Keratinocyte (primary cell): ENCODE measurements around the gene SULT2B1. TPM values are rescaled to one million over a fixed set of nuclear protein-coding genes. Genes with fewer than 3 reads are reported as not detected.
A peak's percentile ranks its signal among the peaks of the same experiment; 100 is the strongest.

Experiments used
- DNase-seq: peaks from one replicate; pipeline ENCODE4 v3.0.0-alpha.2; 2011; ENCODE audit warnings: low read depth, missing footprints, low spot score
- FAIRE-seq: peaks from 2 replicates; lab custom pipeline; 2011; peaks lifted over from hg19 to GRCh38; lab: Jason Lieb, UNC
- H2AFZ ChIP-seq: 2 replicates; pipeline ENCODE4 v1.6.0; 2012; ENCODE audit warnings: low read length, control low read depth, inconsistent platforms; ENCODE audit not compliant: control insufficient read depth
- H3K27ac ChIP-seq: 2 replicates; pipeline ENCODE4 v1.5.1; 2011; ENCODE audit warnings: low read length; ENCODE audit not compliant: control insufficient read depth, insufficient read depth
- H3K27me3 ChIP-seq: 3 replicates; pipeline ENCODE4 v1.6.0; 2011; ENCODE audit warnings: low read length; ENCODE audit not compliant: control insufficient read depth, insufficient read depth; ENCODE audit errors: extremely low read depth
- H3K36me3 ChIP-seq, 2 experiments: 2 replicates in 1 of 2; 3 replicates in 1 of 2; pipeline ENCODE4 v1.5.1; 2011; ENCODE audit warnings: low read length in 2 of 2, mild to moderate bottlenecking in 1 of 2; ENCODE audit not compliant: control insufficient read depth in 2 of 2, insufficient read depth in 2 of 2; ENCODE audit errors: extremely low read depth in 1 of 2
- H3K4me1 ChIP-seq: 3 replicates; pipeline ENCODE4 v1.5.1; 2011; ENCODE audit warnings: low read length; ENCODE audit not compliant: control insufficient read depth, insufficient read depth; ENCODE audit errors: extremely low read depth
- H3K4me2 ChIP-seq: 3 replicates; pipeline ENCODE4 v1.6.0; 2011; ENCODE audit warnings: low read depth, low read length; ENCODE audit not compliant: control insufficient read depth, insufficient read depth; ENCODE audit errors: extremely low read depth
- H3K4me3 ChIP-seq, 3 experiments: fragments of 200-600 bp in 1 of 3; sonication (generic) in 1 of 3; 2 replicates in 2 of 3; 3 replicates in 1 of 3; pipeline ENCODE4 v1.5.1; 2011 to 2016; ENCODE audit warnings: low read length in 3 of 3, mild to moderate bottlenecking in 3 of 3, control low read depth in 2 of 3, inconsistent platforms in 1 of 3, low read depth in 1 of 3, mixed read lengths in 1 of 3, mixed run types in 1 of 3, moderate library complexity in 1 of 3; ENCODE audit not compliant: control insufficient read depth in 2 of 3, insufficient read depth in 2 of 3; ENCODE audit errors: extremely low read depth in 1 of 3
- H3K79me2 ChIP-seq: 2 replicates; pipeline ENCODE4 v1.6.0; 2012; ENCODE audit warnings: low read length; ENCODE audit not compliant: control insufficient read depth, insufficient read depth
- H3K9ac ChIP-seq: 3 replicates; pipeline ENCODE4 v1.6.0; 2011; ENCODE audit warnings: low read length; ENCODE audit not compliant: control insufficient read depth, insufficient read depth; ENCODE audit errors: extremely low read depth
- H3K9me1 ChIP-seq: 3 replicates; pipeline ENCODE4 v1.6.0; 2011; ENCODE audit warnings: low read length; ENCODE audit not compliant: control insufficient read depth, insufficient read depth; ENCODE audit errors: extremely low read depth
- H3K9me3 ChIP-seq: 2 replicates; pipeline ENCODE4 v1.5.1; 2012; ENCODE audit warnings: low read depth, low read length; ENCODE audit not compliant: control insufficient read depth
- H4K20me1 ChIP-seq: 3 replicates; pipeline ENCODE4 v1.6.0; 2011; ENCODE audit warnings: low read length; ENCODE audit not compliant: control insufficient read depth, insufficient read depth; ENCODE audit errors: extremely low read depth
- EZH2 ChIP-seq: IDR thresholded peaks from one replicate; pipeline ENCODE4 v1.6.1; 2012; ENCODE audit warnings: inconsistent platforms, mild to moderate bottlenecking, low read length, moderate library complexity
- dilution Hi-C: fragments of 300-500 bp; cut with MboI; formaldehyde crosslinking; loops from one replicate; pipeline ENCODE4 v1.7.0; 2020; ENCODE audit warnings: low sequenced_read_pairs; ENCODE audit not compliant: extremely low pct_ligation_motif_present
- polyA plus RNA-seq, 5 experiments: library from polyadenylated mRNA; depleted of rRNA in 3 of 5; stranded (reverse) in 3 of 5; stranded (forward) in 1 of 5; unstranded in 1 of 5; fragments of >200 nt; gene quantifications; 1 replicate in 1 of 5; 2 replicates in 3 of 5; 3 replicates in 1 of 5; pipeline versions ENCODE4 v1.2.1 to v1.2.3, GENCODE V29; 2011 to 2012; ENCODE audit warnings: missing spikeins in 2 of 5, low read depth in 1 of 5, low replicate concordance in 1 of 5
- TF ChIP-seq, protein P1 (sequence below), 3 experiments: IDR thresholded peaks in 1 of 3; conservative IDR thresholded peaks in 1 of 3; optimal IDR thresholded peaks in 1 of 3; 2 replicates in 2 of 3; 3 replicates in 1 of 3; pipeline versions ENCODE3 to v1.5.1; 2011; ENCODE audit warnings: low read length in 3 of 3, mild to moderate bottlenecking in 3 of 3, moderate library complexity in 2 of 3, control low read depth in 1 of 3, inconsistent platforms in 1 of 3; ENCODE audit not compliant: insufficient read depth in 2 of 3; ENCODE audit errors: extremely low read depth in 1 of 3

The SULT2B1 gene
- polyA plus RNA-seq, 1 donor (not counting 4 experiments of a cell fraction or from before 2014, with no cell fraction given) = 6.0 TPM

DNA sequence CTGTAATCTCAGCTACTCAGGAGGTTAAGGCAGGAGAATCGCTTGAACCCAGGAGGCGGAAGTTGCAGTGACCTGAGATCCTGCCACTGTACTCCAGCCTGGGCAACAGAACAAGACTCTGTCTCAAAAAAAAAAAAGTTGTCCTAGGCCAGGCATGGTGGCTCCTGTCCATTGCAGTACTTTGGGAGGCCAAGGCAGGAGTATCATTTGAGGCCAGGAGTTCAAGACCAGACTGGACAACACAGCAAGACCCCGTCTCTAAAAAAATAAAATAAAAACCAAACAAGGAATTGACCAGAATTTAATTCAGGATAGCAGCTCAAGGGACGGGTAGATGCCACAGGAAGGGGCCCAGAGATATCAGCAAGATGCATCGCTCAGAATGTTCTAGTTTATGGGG is 4.9 kb downstream of the SULT2B1 start:
- Histone ChIP-seq H3K79me2 (no peaks in the 10 kb centered on the region), H3K36me3 (no peaks in the 10 kb centered on the region), H3K27ac (no peak overlapping the region), H3K9me1 (no peaks in the 10 kb centered on the region), H3K4me1 (peaks cover 28% of the 10 kb centered on the region), H3K9me3 (no peaks in the 10 kb centered on the region), H4K20me1 (no peaks in the 10 kb centered on the region), H2AFZ (no peak overlapping the region), H3K4me2 (no peak overlapping the region), H3K4me3 (no peak overlapping the region), H3K27me3 (no peaks in the 10 kb centered on the region), H3K9ac (no peak overlapping the region)
- DNase-seq (no peak), FAIRE-seq (no peak)
- TF ChIP-seq, protein P1, sequence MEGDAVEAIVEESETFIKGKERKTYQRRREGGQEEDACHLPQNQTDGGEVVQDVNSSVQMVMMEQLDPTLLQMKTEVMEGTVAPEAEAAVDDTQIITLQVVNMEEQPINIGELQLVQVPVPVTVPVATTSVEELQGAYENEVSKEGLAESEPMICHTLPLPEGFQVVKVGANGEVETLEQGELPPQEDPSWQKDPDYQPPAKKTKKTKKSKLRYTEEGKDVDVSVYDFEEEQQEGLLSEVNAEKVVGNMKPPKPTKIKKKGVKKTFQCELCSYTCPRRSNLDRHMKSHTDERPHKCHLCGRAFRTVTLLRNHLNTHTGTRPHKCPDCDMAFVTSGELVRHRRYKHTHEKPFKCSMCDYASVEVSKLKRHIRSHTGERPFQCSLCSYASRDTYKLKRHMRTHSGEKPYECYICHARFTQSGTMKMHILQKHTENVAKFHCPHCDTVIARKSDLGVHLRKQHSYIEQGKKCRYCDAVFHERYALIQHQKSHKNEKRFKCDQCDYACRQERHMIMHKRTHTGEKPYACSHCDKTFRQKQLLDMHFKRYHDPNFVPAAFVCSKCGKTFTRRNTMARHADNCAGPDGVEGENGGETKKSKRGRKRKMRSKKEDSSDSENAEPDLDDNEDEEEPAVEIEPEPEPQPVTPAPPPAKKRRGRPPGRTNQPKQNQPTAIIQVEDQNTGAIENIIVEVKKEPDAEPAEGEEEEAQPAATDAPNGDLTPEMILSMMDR (optimal IDR thresholded peaks at IDR 0.05 in 1 of 3, IDR thresholded peaks at IDR 0.05 in 1 of 3, conservative IDR thresholded peaks at IDR 0.05 in 1 of 3; ENCODE audit: extremely low read depth in 1 of 3, insufficient read depth in 2 of 3, low read length in 3 of 3) = no peak
- TF ChIP-seq EZH2 = no peak
- dilution Hi-C loops = no loop called here

DNA sequence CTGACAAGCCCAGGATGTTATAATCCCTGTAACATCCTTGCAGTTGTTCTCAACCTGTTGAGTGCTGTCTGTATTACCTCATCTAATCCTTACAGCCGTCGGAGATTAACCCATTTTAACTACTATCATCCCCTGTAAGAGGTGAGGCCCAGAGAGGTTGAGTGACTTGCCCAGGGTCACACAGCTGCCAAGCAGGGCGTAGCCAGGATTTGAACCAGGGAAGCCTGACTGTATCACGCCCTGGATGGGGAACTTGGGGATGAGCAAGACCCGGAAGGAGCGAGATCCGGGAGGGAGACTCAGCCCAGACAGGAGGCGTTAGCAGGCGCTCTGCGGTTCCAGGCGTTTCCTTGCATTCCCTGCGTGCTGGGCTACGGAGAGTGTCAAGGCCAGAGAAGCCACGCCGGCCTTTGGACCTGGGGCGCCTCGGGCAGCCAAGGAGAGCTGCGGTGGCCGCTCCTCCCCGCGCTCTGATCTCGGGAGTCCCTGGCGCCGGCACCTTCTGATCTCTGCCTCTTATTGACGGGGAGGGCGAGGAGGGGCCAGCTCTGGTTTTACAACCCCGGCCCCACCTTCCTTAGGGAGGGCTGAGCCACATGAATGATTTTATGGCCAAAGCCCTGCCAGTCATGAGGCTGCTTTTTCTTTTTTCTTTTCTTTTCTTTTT is 6.2 kb downstream of the SULT2B1 start:
- peak overlapping the region; percentile 19 for H3K9ac ChIP-seq
- DNase-seq = peak; percentile 49
- no peaks in the 10 kb centered on the region for H4K20me1 ChIP-seq
- H3K27ac ChIP-seq = no peak overlapping the region
- H3K4me2 ChIP-seq = peak overlapping the region; percentile 4
- H3K27me3 ChIP-seq = no peaks in the 10 kb centered on the region
- H3K4me3 ChIP-seq = no peak overlapping the region
- no peaks in the 10 kb centered on the region for H3K9me3 ChIP-seq
- peaks cover 16% of the 10 kb centered on the region for H3K4me1 ChIP-seq
- no peak for TF ChIP-seq EZH2
- TF ChIP-seq, protein P1 (optimal IDR thresholded peaks at IDR 0.05 in 1 of 3, IDR thresholded peaks at IDR 0.05 in 1 of 3, conservative IDR thresholded peaks at IDR 0.05 in 1 of 3; ENCODE audit: extremely low read depth in 1 of 3, insufficient read depth in 2 of 3, low read length in 3 of 3) = no peak
- H3K36me3 ChIP-seq = no peaks in the 10 kb centered on the region
- peak; percentile 34 for FAIRE-seq
- peak overlapping the region; percentile 24 for H2AFZ ChIP-seq
- H3K79me2 ChIP-seq = no peaks in the 10 kb centered on the region
- dilution Hi-C loops = no loop called here
- no peaks in the 10 kb centered on the region for H3K9me1 ChIP-seq
